Measurements from ENCODE around the gene DGKI. TPM values are rescaled to one million over a fixed set of nuclear protein-coding genes. Genes with fewer than 3 reads are reported as not detected.

DGKI gene
- total and polyA plus RNA-seq, 4 donors = 0.01 to 0.37 (median 0.31) TPM

DNA sequence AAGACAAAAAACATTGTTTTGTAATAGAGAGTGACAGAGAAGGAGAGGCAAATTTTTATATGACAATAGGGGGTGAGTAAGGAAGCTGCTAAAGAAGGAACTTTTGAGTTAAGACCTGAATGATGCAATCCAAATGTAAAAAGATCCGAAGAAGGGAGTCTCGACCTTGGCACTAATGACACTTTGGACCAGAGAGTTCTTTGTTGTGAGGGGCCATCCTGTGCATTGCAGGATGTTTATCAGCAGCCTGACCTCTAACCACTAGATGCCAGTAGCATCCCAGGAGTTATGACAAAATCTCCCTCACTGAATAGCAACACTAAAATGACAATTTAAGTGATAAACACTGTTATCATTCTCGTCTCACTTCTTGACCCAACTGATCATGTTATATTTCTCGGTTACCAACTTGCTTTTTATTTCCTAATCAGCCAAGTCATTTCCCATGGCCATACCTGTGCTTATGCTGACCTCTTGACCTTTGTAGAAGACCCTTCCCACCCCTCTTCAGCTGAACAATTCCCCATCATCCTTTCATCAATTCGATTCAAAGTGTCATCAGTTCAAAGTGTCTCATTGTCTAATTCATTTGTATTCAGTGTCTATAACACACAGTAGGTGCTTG, 30.0 kb downstream of the DGKI start:
- H3K36me3 ChIP-seq (ENCODE audit: control insufficient read depth in 4 of 4, insufficient read depth in 3 of 4, low read depth in 1 of 4, low read length in 3 of 4) = no peaks in the 10 kb centered on the region
- TF ChIP-seq HNF4G (IDR thresholded peaks at IDR 0.05) (no peak), RAD21 (IDR thresholded peaks at IDR 0.05) (peak; percentile 65 to 74), JUND (IDR thresholded peaks at IDR 0.05) (no peak), FOXA1 (IDR thresholded peaks at IDR 0.05) (no peak), NR2F2 (IDR thresholded peaks at IDR 0.05) (no peak)
- TF ChIP-seq, protein P1, sequence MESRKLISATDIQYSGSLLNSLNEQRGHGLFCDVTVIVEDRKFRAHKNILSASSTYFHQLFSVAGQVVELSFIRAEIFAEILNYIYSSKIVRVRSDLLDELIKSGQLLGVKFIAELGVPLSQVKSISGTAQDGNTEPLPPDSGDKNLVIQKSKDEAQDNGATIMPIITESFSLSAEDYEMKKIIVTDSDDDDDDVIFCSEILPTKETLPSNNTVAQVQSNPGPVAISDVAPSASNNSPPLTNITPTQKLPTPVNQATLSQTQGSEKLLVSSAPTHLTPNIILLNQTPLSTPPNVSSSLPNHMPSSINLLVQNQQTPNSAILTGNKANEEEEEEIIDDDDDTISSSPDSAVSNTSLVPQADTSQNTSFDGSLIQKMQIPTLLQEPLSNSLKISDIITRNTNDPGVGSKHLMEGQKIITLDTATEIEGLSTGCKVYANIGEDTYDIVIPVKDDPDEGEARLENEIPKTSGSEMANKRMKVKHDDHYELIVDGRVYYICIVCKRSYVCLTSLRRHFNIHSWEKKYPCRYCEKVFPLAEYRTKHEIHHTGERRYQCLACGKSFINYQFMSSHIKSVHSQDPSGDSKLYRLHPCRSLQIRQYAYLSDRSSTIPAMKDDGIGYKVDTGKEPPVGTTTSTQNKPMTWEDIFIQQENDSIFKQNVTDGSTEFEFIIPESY (IDR thresholded peaks at IDR 0.05) = no peak
- TF ChIP-seq, protein P2, sequence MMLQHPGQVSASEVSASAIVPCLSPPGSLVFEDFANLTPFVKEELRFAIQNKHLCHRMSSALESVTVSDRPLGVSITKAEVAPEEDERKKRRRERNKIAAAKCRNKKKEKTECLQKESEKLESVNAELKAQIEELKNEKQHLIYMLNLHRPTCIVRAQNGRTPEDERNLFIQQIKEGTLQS (IDR thresholded peaks at IDR 0.05) = no peak
- TF ChIP-seq, protein P3, sequence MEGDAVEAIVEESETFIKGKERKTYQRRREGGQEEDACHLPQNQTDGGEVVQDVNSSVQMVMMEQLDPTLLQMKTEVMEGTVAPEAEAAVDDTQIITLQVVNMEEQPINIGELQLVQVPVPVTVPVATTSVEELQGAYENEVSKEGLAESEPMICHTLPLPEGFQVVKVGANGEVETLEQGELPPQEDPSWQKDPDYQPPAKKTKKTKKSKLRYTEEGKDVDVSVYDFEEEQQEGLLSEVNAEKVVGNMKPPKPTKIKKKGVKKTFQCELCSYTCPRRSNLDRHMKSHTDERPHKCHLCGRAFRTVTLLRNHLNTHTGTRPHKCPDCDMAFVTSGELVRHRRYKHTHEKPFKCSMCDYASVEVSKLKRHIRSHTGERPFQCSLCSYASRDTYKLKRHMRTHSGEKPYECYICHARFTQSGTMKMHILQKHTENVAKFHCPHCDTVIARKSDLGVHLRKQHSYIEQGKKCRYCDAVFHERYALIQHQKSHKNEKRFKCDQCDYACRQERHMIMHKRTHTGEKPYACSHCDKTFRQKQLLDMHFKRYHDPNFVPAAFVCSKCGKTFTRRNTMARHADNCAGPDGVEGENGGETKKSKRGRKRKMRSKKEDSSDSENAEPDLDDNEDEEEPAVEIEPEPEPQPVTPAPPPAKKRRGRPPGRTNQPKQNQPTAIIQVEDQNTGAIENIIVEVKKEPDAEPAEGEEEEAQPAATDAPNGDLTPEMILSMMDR (IDR thresholded peaks at IDR 0.05; ENCODE audit: low read depth, low read length, missing input control) = peak; percentile 37
- H3K27me3 ChIP-seq (ENCODE audit: control insufficient read depth in 4 of 4, insufficient read depth in 4 of 4, low read length in 3 of 4) = no peaks in the 10 kb centered on the region
- no peak overlapping the region for H3K4me3 ChIP-seq (ENCODE audit: low read depth in 1 of 3, low read length in 3 of 3)
- H3K27ac ChIP-seq (ENCODE audit: low read depth in 1 of 2, low read length in 2 of 2) = no peak overlapping the region
- H3K9me3 ChIP-seq (ENCODE audit: control insufficient read depth in 4 of 4, low read length in 3 of 4) = no peaks in the 10 kb centered on the region
- H3K9ac ChIP-seq (ENCODE audit: low read depth in 1 of 2, low read length in 2 of 2) = no peak overlapping the region
- no peak for DNase-seq (ENCODE audit: low spot score)
- H3K4me1 ChIP-seq (ENCODE audit: control insufficient read depth in 4 of 4, insufficient read depth in 4 of 4, low read length in 3 of 4) = no peaks in the 10 kb centered on the region
- WGBS = 52% methylated on average over 5 of the region's 5 CpGs

DNA sequence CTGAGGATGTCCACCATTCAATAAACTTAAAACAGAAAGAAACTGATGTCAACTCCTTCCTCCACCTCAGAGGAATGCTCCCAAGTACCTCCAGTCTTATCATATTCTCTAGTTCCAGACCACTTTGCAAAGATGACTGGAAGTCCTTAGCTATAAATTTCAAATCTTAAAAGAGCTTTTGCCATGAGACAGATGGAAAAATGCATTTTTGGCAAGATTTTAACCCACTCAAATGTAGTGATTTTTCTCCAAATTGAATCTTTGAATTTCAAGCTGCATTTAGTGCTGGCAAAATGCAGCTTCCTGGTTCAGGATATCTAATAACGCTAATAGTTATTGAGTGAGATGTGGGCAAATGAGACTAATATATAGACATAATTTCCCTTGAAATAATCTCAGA, 33.2 kb downstream of the DGKI start:
- WGBS = 92% methylated on average over 1 of the region's 1 CpG
- no peaks in the 10 kb centered on the region for H3K4me1 ChIP-seq (ENCODE audit: control insufficient read depth in 4 of 4, insufficient read depth in 4 of 4, low read length in 3 of 4)
- no peak overlapping the region for H3K4me3 ChIP-seq (ENCODE audit: low read depth in 1 of 3, low read length in 3 of 3)
- no peak overlapping the region for H3K9ac ChIP-seq (ENCODE audit: low read depth in 1 of 2, low read length in 2 of 2)
- TF ChIP-seq RAD21 (IDR thresholded peaks at IDR 0.05) (no peak), RXRA (IDR thresholded peaks at IDR 0.05) (no peak), EGR1 (IDR thresholded peaks at IDR 0.05; ENCODE audit: low read depth in 2 of 2) (no peak), FOXA1 (IDR thresholded peaks at IDR 0.05) (no peak), FOXA2 (IDR thresholded peaks at IDR 0.05) (no peak), SP1 (IDR thresholded peaks at IDR 0.05) (no peak), GABPA (IDR thresholded peaks at IDR 0.05 in 1 of 2, conservative IDR thresholded peaks at IDR 0.05 in 1 of 2) (no peak), TAF1 (conservative IDR thresholded peaks at IDR 0.05) (no peak), HNF4G (IDR thresholded peaks at IDR 0.05) (no peak), JUND (IDR thresholded peaks at IDR 0.05) (no peak)
- TF ChIP-seq, protein P3 (IDR thresholded peaks at IDR 0.05; ENCODE audit: low read depth, low read length, missing input control) = no peak
- TF ChIP-seq, protein P2 (IDR thresholded peaks at IDR 0.05) = no peak
- TF ChIP-seq, protein P4, sequence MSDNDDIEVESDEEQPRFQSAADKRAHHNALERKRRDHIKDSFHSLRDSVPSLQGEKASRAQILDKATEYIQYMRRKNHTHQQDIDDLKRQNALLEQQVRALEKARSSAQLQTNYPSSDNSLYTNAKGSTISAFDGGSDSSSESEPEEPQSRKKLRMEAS (IDR thresholded peaks at IDR 0.05) = no peak
- TF ChIP-seq, protein P1 (IDR thresholded peaks at IDR 0.05) = no peak
- no peaks in the 10 kb centered on the region for H3K9me3 ChIP-seq (ENCODE audit: control insufficient read depth in 4 of 4, low read length in 3 of 4)
- no peaks in the 10 kb centered on the region for H3K36me3 ChIP-seq (ENCODE audit: control insufficient read depth in 4 of 4, insufficient read depth in 3 of 4, low read depth in 1 of 4, low read length in 3 of 4)
- no peak for DNase-seq (ENCODE audit: low spot score)
- no peak overlapping the region for H3K27ac ChIP-seq (ENCODE audit: low read depth in 1 of 2, low read length in 2 of 2)
- no peaks in the 10 kb centered on the region for H3K27me3 ChIP-seq (ENCODE audit: control insufficient read depth in 4 of 4, insufficient read depth in 4 of 4, low read length in 3 of 4)
